GM12892 (cell line): ENCODE measurements around the gene DNPH1.

ENCODE experiments used
- POLR2A ChIP-seq: IDR thresholded peaks from 2 replicates; pipeline ENCODE4 v1.6.1; 2011; ENCODE audit warnings: low read depth, low read length, control low read depth
- POLR2AphosphoS5 ChIP-seq: IDR thresholded peaks from 2 replicates; pipeline ENCODE4 v1.6.1; 2011; ENCODE audit warnings: low read depth, low read length, control low read depth
- TAF1 ChIP-seq: IDR thresholded peaks from 2 replicates; pipeline ENCODE4 v1.6.1; 2011; ENCODE audit warnings: low read depth, mild to moderate bottlenecking, control low read depth, low read length, borderline replicate concordance

DNA sequence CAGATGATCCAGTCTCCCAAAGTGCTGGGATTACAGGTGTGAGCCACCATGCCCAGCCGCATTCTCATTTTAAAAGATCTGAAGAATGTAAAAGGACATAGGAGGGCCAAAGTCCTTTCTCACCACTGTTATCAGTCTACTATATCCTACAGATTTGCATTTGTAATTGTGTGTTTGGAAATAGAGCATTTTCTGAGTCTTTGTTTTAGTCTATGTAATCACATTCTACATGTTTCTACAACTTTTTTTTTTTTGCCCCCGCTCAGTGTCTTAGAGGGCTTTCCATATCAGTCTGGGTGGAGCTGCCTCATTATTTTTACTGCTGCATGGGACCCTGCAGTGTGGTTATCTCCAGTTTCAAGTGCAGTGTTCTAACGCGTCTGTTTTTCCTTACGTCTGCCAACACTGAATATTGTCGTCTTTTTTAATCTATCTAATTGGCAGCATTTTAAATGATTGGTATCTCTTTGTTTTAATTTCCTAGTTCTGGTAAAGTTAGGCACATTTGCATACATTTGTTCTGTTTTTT is 39.4 kb downstream of the DNPH1 start:
- no peak for TF ChIP-seq TAF1
- no peak for TF ChIP-seq POLR2A
- no peak for TF ChIP-seq POLR2AphosphoS5
